NCI-H1417 (cell line): ENCODE measurements around the gene SCARB1.

Source experiments
- DNase-seq, 3 experiments: peaks; one replicate each; lab custom pipeline; 2025; lab: John Stamatoyannopoulos, UW

The SCARB1 gene

GRCh38 chr12:124774462-124775167 lies 89.0 kb downstream of the SCARB1 start:
- DNase-seq, result no peak

- DNase-seq, result no peak
Observed at GRCh38 chr12:124774054-124774461, 89.6 kb downstream of the SCARB1 start.

DNA sequence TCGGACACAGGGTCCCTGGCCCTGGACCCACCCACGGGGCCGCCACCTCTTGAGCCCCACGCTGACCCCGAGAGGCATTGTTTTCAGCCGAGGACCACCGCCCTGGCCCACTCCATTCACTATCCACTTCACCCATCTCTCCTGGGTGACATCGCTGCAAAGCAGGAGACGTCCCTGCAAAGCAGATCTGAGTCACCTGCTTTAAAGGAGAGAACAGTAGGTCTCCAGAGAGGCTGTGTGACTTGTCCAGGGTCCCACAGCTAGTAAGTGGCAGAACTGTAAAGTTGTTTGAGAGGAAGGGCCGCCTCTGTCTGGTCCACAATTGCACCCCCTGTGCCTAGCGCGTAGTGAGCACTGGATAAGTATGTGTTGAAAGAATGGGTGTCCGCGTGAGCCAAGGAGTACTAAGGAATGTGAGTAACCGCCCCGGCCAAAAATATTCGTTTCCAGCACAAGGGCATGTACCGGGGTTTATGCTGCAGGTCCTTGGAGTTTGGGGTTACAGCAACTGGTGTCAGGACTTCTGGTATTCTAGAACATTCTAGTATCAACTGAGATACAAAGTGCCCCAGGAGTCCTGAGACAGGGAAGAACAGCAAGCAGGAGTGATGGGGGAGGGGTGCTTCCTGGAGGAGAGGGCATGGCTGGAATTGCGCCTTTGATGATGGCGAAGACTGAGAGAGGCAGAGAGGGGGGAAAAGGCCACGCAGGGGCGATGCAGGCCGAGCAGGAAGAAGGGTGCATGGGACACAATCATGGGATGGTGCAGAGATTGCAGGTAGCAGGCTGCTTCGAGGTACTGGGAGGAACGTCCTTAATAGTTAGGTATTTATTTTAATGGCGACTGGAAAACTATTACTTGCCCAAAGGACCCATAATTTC lies 91.1 kb downstream of the SCARB1 start:
- DNase-seq, result no peak

GRCh38 chr12:124771462-124772288 lies 92.0 kb downstream of the SCARB1 start:
- peak; percentile 77 to 89 (median 88) for DNase-seq

DNA sequence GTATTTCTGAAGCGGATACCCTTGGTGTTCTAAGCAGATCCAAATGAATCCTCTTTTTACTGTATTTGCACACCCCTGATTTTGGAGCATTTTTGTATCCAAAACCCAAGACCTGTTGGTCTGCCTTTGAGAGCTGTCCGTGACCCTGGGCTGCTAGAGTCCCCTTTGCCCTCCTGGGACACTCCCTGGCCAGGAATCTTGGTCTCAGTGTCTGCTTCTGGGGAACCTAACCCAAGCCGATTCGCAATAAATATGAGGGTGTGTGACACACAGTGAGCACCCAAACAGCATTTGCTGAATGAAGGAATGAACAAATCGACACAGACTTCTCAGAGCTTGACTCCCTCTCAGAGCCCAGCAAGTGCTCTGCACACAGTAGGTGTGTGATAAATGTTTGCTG lies 92.9 kb downstream of the SCARB1 start:
- DNase-seq, result no peak

DNA sequence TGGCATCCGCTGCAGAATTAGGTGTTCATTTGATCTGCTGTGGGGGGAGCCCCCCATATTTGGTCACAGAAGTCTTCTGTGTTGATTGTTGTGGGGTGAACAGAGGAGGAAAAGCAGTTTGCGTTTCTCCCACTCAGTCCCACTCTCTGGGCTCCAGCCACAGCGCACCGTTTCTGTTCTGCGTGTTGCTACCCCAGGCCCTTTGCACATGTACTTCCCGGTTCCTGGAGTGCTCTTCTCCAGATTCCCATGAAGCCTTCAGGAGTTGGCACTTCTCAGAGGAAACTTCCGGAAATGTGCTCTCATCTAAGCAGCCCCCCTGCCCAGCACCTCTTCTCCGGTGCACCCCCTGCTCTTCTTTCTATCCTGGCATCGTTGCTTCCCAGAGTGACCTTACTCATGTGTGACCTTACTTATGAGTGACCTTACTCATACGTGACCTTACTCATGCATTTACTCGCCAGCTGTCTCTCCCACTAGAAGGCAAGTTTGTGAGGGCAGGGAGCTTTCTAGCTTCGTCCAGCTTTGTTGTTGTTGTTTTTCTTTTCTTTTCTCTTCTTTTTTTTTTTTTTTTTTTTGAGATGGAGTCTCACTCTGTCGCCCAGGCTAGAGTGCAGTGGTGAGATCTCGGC lies 93.7 kb downstream of the SCARB1 start:
- DNase-seq, result no peak

GRCh38 chr12:124769163-124769530 lies 94.5 kb downstream of the SCARB1 start:
- DNase-seq, result no peak

DNA sequence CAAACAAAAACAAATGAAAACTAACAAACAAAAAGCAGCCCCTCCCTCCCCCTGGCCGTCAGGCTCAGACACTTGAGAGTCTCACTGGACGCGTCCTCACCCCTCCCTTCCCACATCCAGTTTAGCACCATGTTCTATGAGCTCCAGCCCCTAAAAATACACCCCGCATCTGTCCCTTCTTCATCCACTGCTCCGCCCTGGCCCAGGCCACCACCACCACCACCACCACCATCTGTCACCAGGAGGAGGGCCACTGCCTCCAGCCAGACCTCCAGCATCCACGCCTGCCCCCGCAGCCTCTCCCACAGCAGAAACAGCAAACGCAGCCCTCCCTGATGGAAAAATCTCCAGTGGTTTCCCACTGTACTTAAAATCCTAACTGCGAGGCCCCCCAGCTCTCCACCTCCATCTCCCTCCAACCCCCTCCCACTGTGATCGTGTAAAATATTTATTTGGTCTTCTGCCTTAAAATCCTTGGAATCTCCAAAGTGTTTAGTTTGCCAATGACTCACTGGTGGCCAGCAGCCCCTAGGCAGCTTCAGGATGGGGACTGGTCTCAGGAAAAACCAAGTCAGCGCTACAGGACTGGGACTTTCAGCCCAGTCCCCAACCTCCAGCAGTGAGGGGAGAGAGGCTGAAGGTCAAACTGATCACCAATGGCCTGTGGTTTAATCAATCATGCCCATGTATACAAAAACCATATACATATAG lies 95.1 kb downstream of the SCARB1 start:
- DNase-seq, result no peak

DNA sequence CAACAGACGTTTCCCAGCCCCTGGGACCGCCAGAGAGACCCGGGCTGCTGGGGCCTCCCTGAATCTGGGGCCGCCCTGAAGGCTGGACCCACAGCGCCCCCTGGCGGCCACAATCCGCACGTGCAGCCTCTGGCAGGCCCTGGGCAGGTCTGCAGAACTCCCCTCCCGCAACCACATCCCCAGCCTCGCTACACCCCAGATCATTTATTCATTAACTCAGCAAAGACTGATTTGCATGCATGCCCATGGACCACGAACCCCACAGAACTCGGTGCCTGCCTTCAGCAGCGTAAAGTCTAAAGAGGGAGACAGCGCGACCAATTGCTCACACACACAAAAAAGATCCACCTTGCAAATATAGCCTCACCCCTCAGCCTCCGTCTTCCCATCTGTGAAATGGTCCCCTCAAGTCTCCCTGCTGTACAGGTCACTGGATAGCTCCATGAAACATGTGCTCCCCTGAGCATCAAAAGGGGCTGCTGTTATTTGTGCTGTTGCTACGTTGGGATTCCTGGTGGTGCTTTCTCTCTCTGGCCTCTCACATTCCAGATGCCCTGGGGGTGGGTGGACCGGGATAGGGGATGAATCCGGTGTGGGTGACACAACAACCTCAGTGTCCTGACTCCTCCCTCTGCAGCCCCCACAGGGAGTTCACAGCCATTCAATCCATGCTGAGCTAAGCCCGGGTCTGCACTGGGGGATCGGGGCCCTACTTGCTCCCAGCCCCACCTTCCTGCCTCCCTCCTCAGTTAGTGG lies 96.4 kb downstream of the SCARB1 start:
- DNase-seq, result peak; percentile 65 to 82 (median 81)

DNA sequence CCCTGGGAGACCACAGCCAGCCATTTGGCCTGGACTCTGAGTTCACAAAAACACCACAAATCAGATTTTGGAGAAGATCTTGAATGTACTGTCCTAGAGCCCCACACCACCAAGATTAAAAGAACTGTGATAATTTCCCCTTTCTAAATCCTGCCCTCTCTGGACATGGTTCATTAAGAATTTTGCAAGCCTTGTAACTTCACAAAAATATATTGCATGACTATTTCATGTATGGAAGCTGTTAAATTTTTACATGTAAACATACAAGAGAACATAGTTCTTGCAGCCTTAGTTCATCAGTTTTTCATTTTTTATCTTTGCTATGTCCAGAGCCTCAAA lies 97.0 kb downstream of the SCARB1 start:
- DNase-seq, result no peak

DNA sequence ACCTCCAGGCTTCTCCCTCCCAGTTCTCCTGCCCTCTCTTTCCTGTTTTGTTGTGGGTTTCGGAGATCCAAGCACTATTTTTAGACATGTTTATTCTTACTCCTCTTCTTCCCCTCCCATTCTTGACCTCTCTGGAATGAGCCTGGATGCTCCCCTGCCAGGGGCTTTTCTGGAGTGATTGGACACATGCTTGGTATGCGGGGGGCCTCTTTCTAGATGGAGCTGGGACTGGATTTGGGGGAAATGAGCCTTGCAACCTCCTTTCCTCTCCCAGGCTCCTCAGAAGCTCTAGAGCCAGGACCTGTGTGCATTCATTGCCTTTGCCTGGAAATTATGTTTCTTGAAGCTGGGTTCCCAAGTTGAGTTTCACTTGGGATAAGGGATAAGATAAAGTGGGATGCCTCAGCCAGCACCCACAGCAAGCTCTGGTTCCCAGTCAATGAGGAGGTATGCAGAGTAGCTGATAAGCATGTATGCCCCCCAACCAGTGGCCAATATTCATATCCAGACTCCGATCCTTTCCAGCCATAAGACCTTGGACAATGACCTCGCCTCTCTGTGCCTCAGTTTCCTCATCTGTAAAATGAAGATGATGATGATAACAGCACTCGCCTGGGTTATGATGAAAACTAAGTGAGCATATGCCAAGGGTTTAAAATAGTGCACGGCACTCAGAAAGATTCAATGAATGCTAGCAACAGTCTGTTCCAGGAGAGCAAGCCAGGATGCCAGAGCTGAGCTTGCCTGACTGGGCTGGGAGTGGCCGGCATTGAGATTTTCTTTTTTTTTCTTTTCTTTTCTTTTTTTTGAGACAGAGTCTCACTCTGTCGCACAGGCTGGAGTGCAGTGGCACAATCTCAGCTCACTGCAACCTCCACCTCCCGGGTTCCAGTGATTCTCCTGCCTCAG lies 97.8 kb downstream of the SCARB1 start:
- no peak for DNase-seq

GRCh38 chr12:124764870-124765580 lies 98.6 kb downstream of the SCARB1 start:
- peak in 1 of 3 experiments; percentile 54 for DNase-seq

GRCh38 chr12:124764451-124764850 lies 99.2 kb downstream of the SCARB1 start:
- peak in 2 of 3 experiments; percentile 51 to 52 for DNase-seq

GRCh38 chr12:124763594-124763979 lies 100.1 kb downstream of the SCARB1 start:
- no peak for DNase-seq

- no peak for DNase-seq
Observed at GRCh38 chr12:124762791-124763593, 100.7 kb downstream of the SCARB1 start.

GRCh38 chr12:124762384-124762783 lies 101.3 kb downstream of the SCARB1 start:
- no peak for DNase-seq

GRCh38 chr12:124761871-124762270 lies 101.8 kb downstream of the SCARB1 start:
- DNase-seq, result peak in 1 of 3 experiments; percentile 40

DNA sequence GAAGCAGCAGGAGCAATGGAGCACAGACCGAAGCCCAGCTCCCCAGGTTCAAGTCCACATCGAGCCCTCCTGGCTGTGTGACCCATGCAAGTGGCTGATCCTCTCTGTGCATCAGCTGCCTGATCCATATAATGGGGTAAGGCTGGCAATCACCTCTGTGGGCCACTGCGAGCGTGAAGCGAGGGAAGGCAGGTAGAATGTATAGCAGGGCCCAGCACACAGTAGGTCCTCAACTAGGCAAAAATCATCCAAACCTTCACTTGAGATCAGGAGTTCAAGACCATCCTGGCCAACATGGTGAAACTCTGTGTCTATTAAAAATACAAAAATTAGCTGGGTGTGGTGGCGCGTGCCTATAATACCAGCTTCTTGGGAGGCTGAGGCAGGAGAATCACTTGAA lies 102.6 kb downstream of the SCARB1 start:
- no peak for DNase-seq
